ENCODE results near the gene KCNK7.

DNA sequence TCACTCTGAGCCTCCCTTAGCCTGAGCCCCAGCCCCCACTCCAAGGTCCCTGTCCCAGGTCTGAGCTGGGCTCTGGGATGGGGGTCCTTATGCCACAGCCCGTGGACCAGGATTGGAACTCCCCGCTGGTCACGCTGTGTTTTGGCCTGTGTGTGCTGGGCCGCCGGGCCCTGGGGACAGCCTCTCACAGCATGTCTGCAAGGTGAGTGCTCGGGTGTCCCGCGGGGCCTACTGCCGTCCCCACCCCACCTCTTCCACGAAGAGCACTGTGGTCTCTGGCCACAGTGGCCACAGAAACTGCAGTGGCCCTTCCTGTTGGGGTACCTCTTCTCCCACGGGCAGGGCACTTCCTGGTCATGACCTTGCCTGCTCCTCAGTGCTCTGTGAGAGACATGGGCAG lies 38.8 kb upstream of the KCNK7 start:
- TF ChIP-seq ARNTL (CRISPR knock-in tag; IDR thresholded peaks at IDR 0.05; ENCODE audit: borderline replicate concordance, low read depth) (no peak), GLIS3 (CRISPR knock-in tag; IDR thresholded peaks at IDR 0.05) (no peak), RARB (CRISPR knock-in tag; IDR thresholded peaks at IDR 0.05) (no peak), ESRRG (CRISPR knock-in tag; IDR thresholded peaks at IDR 0.05) (no peak), ZFP3 (CRISPR knock-in tag; IDR thresholded peaks at IDR 0.05) (no peak), ZFP30 (CRISPR knock-in tag; IDR thresholded peaks at IDR 0.05) (no peak), ZNF70 (CRISPR knock-in tag; IDR thresholded peaks at IDR 0.05) (no peak), ZNF8 (CRISPR knock-in tag; IDR thresholded peaks at IDR 0.05) (no peak), ZNF565 (CRISPR knock-in tag; conservative IDR thresholded peaks at IDR 0.05; ENCODE audit: low read depth) (no peak), SNAI2 (CRISPR knock-in tag; IDR thresholded peaks at IDR 0.05) (no peak)
- TF ChIP-seq, protein P1, sequence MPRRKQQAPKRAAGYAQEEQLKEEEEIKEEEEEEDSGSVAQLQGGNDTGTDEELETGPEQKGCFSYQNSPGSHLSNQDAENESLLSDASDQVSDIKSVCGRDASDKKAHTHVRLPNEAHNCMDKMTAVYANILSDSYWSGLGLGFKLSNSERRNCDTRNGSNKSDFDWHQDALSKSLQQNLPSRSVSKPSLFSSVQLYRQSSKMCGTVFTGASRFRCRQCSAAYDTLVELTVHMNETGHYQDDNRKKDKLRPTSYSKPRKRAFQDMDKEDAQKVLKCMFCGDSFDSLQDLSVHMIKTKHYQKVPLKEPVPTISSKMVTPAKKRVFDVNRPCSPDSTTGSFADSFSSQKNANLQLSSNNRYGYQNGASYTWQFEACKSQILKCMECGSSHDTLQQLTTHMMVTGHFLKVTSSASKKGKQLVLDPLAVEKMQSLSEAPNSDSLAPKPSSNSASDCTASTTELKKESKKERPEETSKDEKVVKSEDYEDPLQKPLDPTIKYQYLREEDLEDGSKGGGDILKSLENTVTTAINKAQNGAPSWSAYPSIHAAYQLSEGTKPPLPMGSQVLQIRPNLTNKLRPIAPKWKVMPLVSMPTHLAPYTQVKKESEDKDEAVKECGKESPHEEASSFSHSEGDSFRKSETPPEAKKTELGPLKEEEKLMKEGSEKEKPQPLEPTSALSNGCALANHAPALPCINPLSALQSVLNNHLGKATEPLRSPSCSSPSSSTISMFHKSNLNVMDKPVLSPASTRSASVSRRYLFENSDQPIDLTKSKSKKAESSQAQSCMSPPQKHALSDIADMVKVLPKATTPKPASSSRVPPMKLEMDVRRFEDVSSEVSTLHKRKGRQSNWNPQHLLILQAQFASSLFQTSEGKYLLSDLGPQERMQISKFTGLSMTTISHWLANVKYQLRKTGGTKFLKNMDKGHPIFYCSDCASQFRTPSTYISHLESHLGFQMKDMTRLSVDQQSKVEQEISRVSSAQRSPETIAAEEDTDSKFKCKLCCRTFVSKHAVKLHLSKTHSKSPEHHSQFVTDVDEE (CRISPR knock-in tag; IDR thresholded peaks at IDR 0.05): no peak
- TF ChIP-seq, protein P2, sequence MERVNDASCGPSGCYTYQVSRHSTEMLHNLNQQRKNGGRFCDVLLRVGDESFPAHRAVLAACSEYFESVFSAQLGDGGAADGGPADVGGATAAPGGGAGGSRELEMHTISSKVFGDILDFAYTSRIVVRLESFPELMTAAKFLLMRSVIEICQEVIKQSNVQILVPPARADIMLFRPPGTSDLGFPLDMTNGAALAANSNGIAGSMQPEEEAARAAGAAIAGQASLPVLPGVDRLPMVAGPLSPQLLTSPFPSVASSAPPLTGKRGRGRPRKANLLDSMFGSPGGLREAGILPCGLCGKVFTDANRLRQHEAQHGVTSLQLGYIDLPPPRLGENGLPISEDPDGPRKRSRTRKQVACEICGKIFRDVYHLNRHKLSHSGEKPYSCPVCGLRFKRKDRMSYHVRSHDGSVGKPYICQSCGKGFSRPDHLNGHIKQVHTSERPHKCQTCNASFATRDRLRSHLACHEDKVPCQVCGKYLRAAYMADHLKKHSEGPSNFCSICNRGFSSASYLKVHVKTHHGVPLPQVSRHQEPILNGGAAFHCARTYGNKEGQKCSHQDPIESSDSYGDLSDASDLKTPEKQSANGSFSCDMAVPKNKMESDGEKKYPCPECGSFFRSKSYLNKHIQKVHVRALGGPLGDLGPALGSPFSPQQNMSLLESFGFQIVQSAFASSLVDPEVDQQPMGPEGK (CRISPR knock-in tag; IDR thresholded peaks at IDR 0.05; ENCODE audit: borderline replicate concordance): no peak
- TF ChIP-seq, protein P3, sequence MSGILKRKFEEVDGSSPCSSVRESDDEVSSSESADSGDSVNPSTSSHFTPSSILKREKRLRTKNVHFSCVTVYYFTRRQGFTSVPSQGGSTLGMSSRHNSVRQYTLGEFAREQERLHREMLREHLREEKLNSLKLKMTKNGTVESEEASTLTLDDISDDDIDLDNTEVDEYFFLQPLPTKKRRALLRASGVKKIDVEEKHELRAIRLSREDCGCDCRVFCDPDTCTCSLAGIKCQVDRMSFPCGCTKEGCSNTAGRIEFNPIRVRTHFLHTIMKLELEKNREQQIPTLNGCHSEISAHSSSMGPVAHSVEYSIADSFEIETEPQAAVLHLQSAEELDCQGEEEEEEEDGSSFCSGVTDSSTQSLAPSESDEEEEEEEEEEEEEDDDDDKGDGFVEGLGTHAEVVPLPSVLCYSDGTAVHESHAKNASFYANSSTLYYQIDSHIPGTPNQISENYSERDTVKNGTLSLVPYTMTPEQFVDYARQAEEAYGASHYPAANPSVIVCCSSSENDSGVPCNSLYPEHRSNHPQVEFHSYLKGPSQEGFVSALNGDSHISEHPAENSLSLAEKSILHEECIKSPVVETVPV (CRISPR knock-in tag; IDR thresholded peaks at IDR 0.05): no peak

Data from SK-N-SH treated with all-trans-retinoic acid at 6 μM for 48 hours (cell line).